Measurements from ENCODE around the gene CD209. TPM values are rescaled to one million over a fixed set of nuclear protein-coding genes. Genes with fewer than 3 reads are reported as not detected.

CD209 gene
- total and polyA plus RNA-seq, 2 donors (not counting 3 experiments of a cell fraction or from before 2014, with no cell fraction given), result not detected

DNA sequence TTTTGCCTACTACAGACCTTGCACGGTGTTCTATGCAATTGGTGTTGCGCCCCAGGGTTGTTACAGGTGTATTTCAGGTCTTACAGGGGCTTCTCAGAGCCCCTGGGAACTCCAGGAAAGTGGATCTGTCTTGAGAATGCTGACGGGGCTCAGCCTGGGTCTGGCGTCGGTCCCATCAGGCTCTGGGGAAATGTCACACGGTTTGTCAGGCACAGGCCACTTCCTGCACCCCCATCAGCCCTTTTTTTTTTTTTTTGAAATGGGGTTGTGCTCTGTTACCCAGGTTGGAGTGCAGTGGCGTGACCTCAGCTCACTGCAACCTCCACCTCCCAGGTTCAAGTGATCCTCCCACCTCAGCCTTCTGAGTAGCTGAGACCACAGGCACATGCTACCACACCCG, 28.7 kb downstream of the CD209 start:
- BruUV-seq (replicated peaks), result no TSS peak
- intact Hi-C loops (cut with micrococcal nuclease) (no loop called here), dilution Hi-C loops (cut with MboI; ENCODE audit: extremely low pct_ligation_motif_present, low sequenced_read_pairs) (no loop called here)
- Histone ChIP-seq H3K36me3 (ENCODE audit: control insufficient read depth in 2 of 2, extremely low read depth in 1 of 2, insufficient read depth in 2 of 2, low read length in 2 of 2) (no peaks in the 10 kb centered on the region), H3K9me3 (replicated peaks; ENCODE audit: control insufficient read depth, insufficient read depth, low read length) (no peaks in the 10 kb centered on the region), H3K4me1 (ENCODE audit: control insufficient read depth, extremely low read depth, insufficient read depth, low read length) (no peaks in the 10 kb centered on the region), H3K9ac (replicated peaks; ENCODE audit: extremely low read depth, insufficient read depth, low read length) (no peak overlapping the region), H3K27me3 (ENCODE audit: control insufficient read depth in 2 of 2, insufficient read depth in 2 of 2, low read length in 2 of 2) (peaks cover 0 to 2% of the 10 kb centered on the region in 2 experiments), H3K79me2 (ENCODE audit: control insufficient read depth, insufficient read depth, low read length) (no peaks in the 10 kb centered on the region), H2AFZ (ENCODE audit: low read depth, low read length) (no peak overlapping the region), H4K20me1 (replicated peaks; ENCODE audit: control insufficient read depth, extremely low read depth, insufficient read depth, low read length) (no peaks in the 10 kb centered on the region), H3K9me1 (replicated peaks; ENCODE audit: control insufficient read depth, extremely low read depth, insufficient read depth, low read length) (no peaks in the 10 kb centered on the region), H3K27ac (ENCODE audit: insufficient read depth, low read depth, low read length) (no peak overlapping the region), H3K4me2 (ENCODE audit: insufficient read depth, low read length) (no peak overlapping the region), H3K4me3 (replicated peaks in 1 of 3; ENCODE audit: insufficient read depth in 1 of 3, low read depth in 1 of 3, low read length in 3 of 3) (no peak overlapping the region)
- TF ChIP-seq, protein P1, sequence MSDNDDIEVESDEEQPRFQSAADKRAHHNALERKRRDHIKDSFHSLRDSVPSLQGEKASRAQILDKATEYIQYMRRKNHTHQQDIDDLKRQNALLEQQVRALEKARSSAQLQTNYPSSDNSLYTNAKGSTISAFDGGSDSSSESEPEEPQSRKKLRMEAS (IDR thresholded peaks at IDR 0.05; ENCODE audit: insufficient read depth, insufficient read length), result no peak
- TF ChIP-seq FOS (IDR thresholded peaks at IDR 0.05; ENCODE audit: borderline replicate concordance, insufficient read depth, low read length) (no peak), GATA2 (IDR thresholded peaks at IDR 0.05; ENCODE audit: insufficient read depth, insufficient read length, low read depth, low read length) (no peak), EZH2 (IDR thresholded peaks at IDR 0.05; ENCODE audit: borderline replicate concordance, low read depth, low read length, severe bottlenecking) (no peak), JUN (IDR thresholded peaks at IDR 0.05; ENCODE audit: borderline replicate concordance, insufficient read depth, insufficient read length, low read depth) (no peak), POLR2A (IDR thresholded peaks at IDR 0.05; ENCODE audit: low read depth, low read length) (no peak), CTCF (IDR thresholded peaks at IDR 0.05; ENCODE audit: extremely low read depth in 1 of 2, insufficient read depth in 1 of 2, low read depth in 1 of 2, low read length in 2 of 2) (no peak), MYC (IDR thresholded peaks at IDR 0.05; ENCODE audit: low read depth, low read length) (no peak), POLR2AphosphoS5 (IDR thresholded peaks at IDR 0.05; ENCODE audit: insufficient read depth, low read depth, low read length) (no peak)
- POLR2A ChIA-PET, result no interaction called here
- CTCF ChIA-PET, result interaction anchor here (1.4 to 1.9 kb wide), 2 partner anchors 9 to 38 kb away, joined by 5 to 6 read pairs; partner anchors contain the start of gene TRAPPC5
- FAIRE-seq (no peak), DNase-seq (ENCODE audit: low read depth, low spot score) (no peak)

Data from endothelial cell of umbilical vein (primary cell).